T-helper 9 cell (primary cell): ENCODE measurements around the gene MICALL2.

Source experiments
- DNase-seq: peaks from one replicate; pipeline ENCODE4 v3.0.0-alpha.2; 2020

Gene MICALL2

DNA sequence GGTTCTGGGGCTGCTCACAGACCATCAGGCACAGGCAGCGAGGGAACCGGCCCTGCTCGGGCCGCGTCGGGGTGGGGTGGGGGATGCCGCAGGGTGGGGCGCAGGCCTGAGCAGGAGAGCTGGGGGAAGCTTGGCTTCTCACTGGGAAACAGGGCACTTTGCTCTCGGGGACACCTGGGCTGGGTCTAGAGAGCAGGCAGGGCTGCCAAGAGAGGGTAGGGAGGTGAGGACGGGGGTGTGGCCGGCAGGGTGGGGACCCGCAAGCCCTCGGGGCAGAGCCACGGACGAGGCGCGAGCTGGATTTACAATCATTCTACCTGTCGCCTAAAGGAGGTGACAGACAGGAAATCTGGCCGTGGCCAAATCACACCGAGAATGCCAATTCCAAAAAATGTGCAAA lies 33.9 kb upstream of the MICALL2 start:
- no peak for DNase-seq

GRCh38 chr7:1492640-1493039 lies 33.4 kb upstream of the MICALL2 start:
- DNase-seq: no peak

DNA sequence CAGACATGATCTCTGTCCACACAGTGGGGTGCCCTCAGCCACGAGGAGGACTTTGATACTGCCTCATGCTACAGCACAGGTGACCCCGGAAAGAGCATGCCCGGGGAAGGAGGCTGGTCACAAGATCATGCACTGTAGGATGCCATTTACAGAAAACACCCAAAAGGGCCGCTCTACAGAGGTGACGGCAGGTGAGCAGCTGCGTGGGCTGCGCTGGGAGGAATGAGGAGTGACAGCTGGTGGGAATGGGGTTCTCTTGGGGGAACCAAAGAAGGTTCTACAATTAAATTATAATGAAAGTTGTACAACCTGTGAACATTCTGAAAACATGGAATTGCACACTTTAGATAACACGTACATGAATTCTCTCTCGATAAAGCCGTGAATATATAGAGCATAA lies 33.0 kb upstream of the MICALL2 start:
- DNase-seq: no peak

GRCh38 chr7:1490837-1491236 lies 31.6 kb upstream of the MICALL2 start:
- DNase-seq: no peak

- DNase-seq: no peak
Observed at GRCh38 chr7:1489336-1489735, 30.1 kb upstream of the MICALL2 start.

GRCh38 chr7:1488016-1488415 lies 28.7 kb upstream of the MICALL2 start:
- DNase-seq: no peak

DNA sequence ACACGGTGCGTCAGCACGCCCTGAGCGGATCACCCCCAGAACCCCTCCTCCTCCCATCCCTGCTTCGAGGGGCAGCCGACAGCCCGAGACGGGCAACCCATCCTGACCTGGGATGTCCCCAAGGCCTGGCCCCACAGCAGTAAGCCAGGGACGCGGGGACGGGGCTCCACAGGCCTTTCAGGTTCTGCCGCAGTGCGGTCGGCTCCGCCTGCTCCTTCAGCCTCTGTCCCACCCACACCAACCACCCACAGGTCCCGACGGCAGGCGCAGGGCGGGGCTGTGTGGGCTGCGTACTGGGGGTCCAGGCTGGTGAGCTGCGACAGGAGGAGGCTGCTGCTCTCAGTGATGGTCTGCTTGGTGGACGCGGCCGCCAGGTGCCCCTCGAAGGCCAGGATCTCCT lies 28.2 kb upstream of the MICALL2 start:
- no peak for DNase-seq

GRCh38 chr7:1486571-1486970 lies 27.3 kb upstream of the MICALL2 start:
- no peak for DNase-seq

GRCh38 chr7:1485156-1485555 lies 25.9 kb upstream of the MICALL2 start:
- DNase-seq: no peak

DNA sequence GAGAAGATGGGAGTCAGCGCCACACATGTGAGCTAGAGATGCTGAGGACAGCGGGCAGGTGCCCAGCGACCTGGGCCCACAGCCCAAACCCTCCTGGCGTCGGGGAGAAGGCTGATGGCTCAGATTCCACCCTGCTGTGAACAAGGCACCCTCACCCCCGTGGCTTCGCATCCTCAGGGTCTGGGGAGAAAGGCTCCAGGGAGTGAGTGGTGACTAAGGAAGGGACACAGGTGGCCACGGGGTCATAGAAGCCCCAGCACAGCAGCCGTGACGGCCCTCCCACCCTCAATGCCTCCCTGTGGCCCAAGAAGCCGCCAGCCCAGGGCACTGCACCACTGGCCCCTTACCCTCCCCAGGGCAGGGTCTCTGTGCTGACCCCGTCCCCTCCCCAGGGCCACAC lies 25.3 kb upstream of the MICALL2 start:
- no peak for DNase-seq

- no peak for DNase-seq
Observed at GRCh38 chr7:1483536-1484505, 24.6 kb upstream of the MICALL2 start.

- DNase-seq: no peak
Observed at GRCh38 chr7:1483079-1483478, 23.8 kb upstream of the MICALL2 start.

GRCh38 chr7:1481300-1481699 lies 22.0 kb upstream of the MICALL2 start:
- no peak for DNase-seq

DNA sequence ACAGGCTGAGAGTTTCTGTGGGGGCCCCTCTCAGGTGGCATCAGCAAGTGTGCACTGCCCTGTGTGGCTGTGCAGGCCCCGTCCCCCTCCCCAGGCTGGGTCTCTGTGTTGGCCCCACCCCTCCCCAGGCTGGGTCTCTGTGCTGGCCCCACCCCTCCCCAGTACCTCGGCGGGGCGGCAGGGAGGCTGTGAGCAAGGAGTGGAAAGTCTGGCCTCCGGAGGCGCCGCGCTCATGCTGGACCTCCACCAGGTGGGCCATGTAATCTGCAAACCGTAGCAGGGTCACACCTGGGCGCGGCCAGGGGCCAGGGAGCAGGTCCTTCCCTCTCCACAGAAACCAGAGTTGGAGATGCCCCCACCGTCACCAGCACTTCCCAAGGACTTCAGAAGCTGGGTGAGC lies 21.4 kb upstream of the MICALL2 start:
- no peak for DNase-seq

- no peak for DNase-seq
Observed at GRCh38 chr7:1479287-1479686, 20.0 kb upstream of the MICALL2 start.

GRCh38 chr7:1478480-1478879 lies 19.2 kb upstream of the MICALL2 start:
- no peak for DNase-seq

GRCh38 chr7:1476859-1477258 lies 17.6 kb upstream of the MICALL2 start:
- DNase-seq: no peak

DNA sequence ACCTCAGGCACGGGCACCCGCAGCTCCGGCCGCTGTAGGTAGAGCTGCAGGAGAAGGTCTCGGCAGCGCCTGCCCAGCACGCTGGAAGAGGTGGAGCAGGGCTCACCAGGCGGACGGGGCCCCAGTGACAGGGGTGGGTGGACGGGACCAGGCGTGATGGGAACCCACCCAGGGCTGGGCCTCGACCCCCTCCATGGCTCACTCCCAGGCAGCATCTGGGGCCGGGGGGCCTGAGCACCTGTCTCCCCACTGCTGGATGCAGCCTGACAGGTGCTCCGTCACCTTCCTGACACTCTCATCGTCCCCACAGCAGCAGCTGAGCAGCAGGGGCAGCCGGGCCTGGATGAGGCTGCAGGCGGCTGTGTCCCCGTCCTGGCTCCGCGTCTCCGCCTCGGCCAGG lies 16.7 kb upstream of the MICALL2 start:
- no peak for DNase-seq

GRCh38 chr7:1475393-1475792 lies 16.1 kb upstream of the MICALL2 start:
- DNase-seq: no peak

GRCh38 chr7:1474736-1475135 lies 15.5 kb upstream of the MICALL2 start:
- DNase-seq: no peak

- peak; percentile 88 for DNase-seq
Observed at GRCh38 chr7:1473864-1474512, 14.7 kb upstream of the MICALL2 start.

DNA sequence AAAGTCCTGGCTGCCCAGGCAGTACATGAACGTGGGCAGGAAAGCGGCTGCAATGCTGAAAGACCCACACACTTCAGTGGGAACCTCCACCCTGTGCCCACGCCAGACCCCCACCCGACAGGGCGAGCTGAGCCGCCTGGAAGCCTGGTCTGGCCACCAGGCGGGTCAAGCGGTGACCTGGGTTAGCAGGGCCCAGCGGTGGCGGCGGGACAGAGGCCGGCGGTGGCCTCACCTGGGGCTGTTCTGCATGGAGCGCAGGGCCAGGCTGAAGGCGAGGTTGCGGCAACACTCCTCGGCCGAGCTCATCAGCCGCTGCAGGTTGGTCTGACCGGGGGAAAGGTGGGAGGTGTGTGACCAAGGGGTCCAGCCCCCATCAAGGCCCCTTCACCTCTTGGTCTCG lies 11.6 kb upstream of the MICALL2 start:
- no peak for DNase-seq

- DNase-seq: no peak
Observed at GRCh38 chr7:1468643-1469298, 9.5 kb upstream of the MICALL2 start.

DNA sequence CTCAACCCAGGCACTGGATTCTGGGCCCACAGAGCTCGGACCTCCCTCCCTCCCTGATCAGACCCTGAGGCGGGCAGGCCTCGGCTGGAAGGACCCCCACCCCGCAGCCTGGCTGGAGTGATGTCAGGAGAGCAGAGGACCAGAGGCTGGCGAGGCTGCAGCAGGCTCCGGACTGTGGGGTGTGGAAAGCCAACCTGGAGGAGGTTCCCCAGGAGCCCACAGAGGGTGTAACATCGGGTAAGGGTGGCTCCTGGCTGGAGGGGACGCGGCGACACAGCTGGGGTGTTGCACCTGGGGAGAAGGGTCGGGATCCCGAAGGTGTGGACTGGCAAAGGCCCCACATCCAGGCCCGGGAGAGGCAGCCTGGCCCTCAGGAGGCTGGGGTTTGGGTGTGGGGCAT lies 8.9 kb upstream of the MICALL2 start:
- no peak for DNase-seq
